Measurements from ENCODE around the gene PNMA5. TPM values are rescaled to one million over a fixed set of nuclear protein-coding genes. Genes with fewer than 3 reads are reported as not detected.
"Not testable (repeated sequence)": the region's sequence is repeated elsewhere in the genome, so short reads cannot be mapped to it uniquely, and the experiment has no call there.

Gene PNMA5
- total RNA-seq: not detected in 2 replicates

DNA sequence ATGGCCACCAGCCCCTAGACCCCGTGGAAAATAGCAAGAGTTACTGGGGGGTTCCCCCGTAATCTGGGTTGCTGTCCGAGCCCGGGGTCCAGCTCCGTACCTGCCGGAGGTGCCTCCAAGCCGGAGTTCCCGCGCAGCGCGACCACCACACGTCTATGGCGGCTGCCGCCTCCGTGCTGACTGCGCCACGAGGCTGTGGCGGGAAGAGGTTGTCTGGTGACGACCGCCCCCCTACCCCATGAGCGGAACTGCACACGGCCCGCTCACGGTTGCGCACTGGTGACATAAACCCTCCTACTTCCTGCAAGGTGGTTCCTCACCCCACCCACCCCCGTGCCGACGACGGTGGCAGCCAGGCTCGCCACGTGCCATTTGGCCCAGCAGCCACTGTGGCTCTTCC is at the start of gene PNMA5:
Gene PNMA5, minus strand, starts transcription at position 184 of the 400 bp plus-strand sequence. CDS start 2,518 bp downstream, outside the sequence.
- H3K4me1 Mint-ChIP-seq: peaks cover 18% of the 10 kb centered on the region
- no peaks in the 10 kb centered on the region for H3K27me3 Mint-ChIP-seq
- intact Hi-C loops (cut with micrococcal nuclease): no loop called here
- no peaks in the 10 kb centered on the region for H3K9me3 Mint-ChIP-seq
- DNase-seq: no peak
- no peaks in the 10 kb centered on the region for H3K36me3 Mint-ChIP-seq (ENCODE audit: low read depth)
- H3K27ac Mint-ChIP-seq: no peak within 1 kb of the TSS
- H3K4me3 Mint-ChIP-seq: no peak within 1 kb of the TSS

DNA sequence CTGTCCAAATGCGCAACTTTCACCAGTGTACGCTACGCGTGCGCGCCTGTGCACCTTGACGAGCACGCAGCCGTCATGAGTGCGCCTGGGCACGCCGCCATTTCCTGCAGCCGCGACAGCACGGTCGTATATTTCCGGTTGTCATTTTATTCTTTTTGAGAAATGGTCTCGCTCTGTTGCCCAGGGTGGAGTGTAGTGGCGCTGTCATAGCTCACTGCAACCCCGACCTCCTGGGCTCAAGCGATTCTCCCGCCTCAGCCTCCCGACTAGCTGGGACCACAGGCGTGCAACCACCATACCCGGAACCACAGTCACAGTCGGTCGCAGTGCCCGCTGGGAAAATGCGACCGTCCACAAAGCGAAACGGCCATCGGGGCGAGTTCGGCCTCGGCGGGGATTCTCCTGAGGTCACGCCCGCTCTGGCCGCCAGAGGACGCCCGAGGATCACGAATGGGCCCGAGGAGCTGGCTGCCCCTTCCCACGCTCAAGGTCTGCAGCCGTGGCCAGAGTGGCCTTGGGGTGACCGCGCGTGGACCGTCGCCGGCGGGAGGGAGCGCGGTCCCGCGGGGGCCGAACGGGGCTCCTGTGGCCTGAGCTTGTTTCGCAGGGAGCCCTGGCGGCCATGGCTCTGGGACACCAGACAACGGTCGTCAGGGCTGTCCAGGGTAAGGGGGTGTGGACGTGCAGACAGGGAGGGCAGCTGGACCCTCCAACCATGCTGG is 38.6 kb upstream of the PNMA5 start:
- H3K9me3 Mint-ChIP-seq: no peaks in the 10 kb centered on the region
- intact Hi-C loops (cut with micrococcal nuclease): loop anchor here (1.0 to 10.0 kb wide), 3 partner anchors 73 to 632 kb away; no protein-coding TSS in a partner anchor
- DNase-seq: peak; percentile 90
- H3K4me1 Mint-ChIP-seq: peaks cover 4% of the 10 kb centered on the region
- H3K27ac Mint-ChIP-seq: peak overlapping the region; percentile 85
- H3K36me3 Mint-ChIP-seq (ENCODE audit: low read depth): no peaks in the 10 kb centered on the region
- H3K27me3 Mint-ChIP-seq: no peaks in the 10 kb centered on the region
- H3K4me3 Mint-ChIP-seq: peak overlapping the region; percentile 86

DNA sequence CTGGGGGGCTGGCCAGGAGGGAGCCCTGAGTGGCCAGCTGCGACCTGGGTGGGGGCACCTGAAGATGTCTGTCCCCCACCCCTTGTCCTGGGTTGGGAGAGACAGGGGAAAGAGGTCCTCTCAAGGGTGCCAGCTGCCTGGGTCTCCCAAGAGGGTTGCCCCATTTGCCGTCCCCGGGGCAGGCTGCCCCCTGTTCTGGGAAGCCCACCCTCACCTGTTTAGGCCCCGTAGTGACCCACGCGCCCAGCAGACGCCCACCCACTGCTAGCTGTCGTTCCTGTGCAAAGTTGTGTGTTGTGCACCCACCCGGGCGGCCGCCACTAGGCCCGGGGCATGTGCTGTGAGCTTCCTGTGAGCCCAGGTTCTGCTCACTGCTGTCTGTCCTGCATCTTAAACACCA is 36.9 kb upstream of the PNMA5 start:
- Mint-ChIP-seq H3K4me1 (peaks cover 4% of the 10 kb centered on the region), H3K27me3 (no peaks in the 10 kb centered on the region), H3K4me3 (no peak overlapping the region), H3K9me3 (no peaks in the 10 kb centered on the region), H3K36me3 (ENCODE audit: low read depth) (no peaks in the 10 kb centered on the region), H3K27ac (no peak overlapping the region)
- intact Hi-C loops (cut with micrococcal nuclease): loop anchor here (10.0 kb wide), 1 partner anchor 634 kb away; no protein-coding TSS in a partner anchor
- DNase-seq: no peak

DNA sequence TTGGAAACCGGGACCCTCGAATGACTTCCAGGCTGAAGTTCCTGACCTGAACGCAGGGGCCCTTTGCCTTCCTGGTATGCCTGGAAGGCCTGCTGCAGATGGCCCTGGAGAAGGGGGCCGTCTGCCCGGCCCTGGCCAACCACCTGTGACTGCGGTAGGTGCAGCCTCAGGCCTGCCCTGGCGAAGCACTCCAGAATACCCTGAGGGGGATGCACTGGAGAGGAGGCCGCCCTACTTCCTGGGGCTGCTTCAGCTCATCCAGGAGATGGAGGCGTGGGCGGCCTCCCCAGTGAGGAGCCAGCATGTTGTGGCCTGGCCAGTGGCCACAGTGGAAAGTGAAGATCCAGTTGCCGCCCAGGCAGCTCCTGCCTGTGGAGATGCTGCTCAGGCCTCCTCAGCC is 36.0 kb upstream of the PNMA5 start:
- Mint-ChIP-seq H3K27me3 (no peaks in the 10 kb centered on the region), H3K4me1 (peaks cover 4% of the 10 kb centered on the region), H3K4me3 (no peak overlapping the region), H3K9me3 (no peaks in the 10 kb centered on the region), H3K36me3 (ENCODE audit: low read depth) (no peaks in the 10 kb centered on the region), H3K27ac (no peak overlapping the region)
- intact Hi-C loops (cut with micrococcal nuclease): loop anchor here (10.0 kb wide), 1 partner anchor 635 kb away; no protein-coding TSS in a partner anchor
- DNase-seq: no peak

DNA sequence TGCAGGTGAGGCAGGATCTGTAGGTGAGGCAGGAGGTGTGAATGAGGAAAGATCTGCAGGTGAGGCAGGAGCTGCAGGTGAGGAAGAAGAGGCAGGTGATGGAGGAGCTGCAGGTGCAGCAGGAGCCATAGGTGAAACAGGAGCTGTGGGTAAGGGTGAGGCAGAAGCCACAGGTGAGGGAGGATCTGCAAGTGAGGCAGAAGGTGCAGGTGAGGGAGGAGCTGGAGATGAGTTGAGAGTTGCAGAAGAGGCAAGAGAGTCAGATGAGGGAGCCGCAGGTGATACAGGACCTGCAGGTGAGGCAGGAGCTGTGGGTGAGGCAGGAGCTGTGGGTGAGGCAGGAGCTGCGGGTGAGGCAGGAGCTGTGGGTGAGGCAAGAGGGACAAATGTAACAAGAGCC is 35.2 kb upstream of the PNMA5 start:
- H3K4me3 Mint-ChIP-seq: no peak overlapping the region
- H3K9me3 Mint-ChIP-seq: no peaks in the 10 kb centered on the region
- no peaks in the 10 kb centered on the region for H3K27me3 Mint-ChIP-seq
- no peak overlapping the region for H3K27ac Mint-ChIP-seq
- H3K4me1 Mint-ChIP-seq: peaks cover 4% of the 10 kb centered on the region
- no peak for DNase-seq
- intact Hi-C loops (cut with micrococcal nuclease): no loop called here
- H3K36me3 Mint-ChIP-seq (ENCODE audit: low read depth): no peaks in the 10 kb centered on the region

DNA sequence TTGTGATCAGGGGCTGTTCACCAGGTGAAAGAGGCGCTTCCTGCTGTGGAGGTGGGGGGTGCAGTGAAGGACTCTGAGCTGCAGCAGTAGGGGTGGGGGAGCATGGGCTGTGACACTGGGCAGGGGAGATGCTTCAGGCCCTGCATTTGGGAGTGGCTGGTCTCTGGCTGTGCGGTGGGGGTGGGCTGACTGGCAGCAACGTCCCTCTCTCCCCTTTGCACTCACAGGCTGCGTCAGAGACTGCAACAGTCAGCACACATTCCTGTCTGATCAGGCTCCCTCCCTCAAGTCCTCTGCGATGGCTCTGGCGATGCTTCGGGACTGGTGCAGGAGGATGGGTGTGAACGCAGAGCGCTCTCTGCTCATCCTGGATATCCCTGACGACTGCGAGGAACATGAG is 34.6 kb upstream of the PNMA5 start:
- H3K27ac Mint-ChIP-seq; H3K4me3 Mint-ChIP-seq; DNase-seq; H3K36me3 Mint-ChIP-seq (ENCODE audit: low read depth); H3K4me1 Mint-ChIP-seq; intact Hi-C loops (cut with micrococcal nuclease); H3K9me3 Mint-ChIP-seq; H3K27me3 Mint-ChIP-seq: not testable (repeated sequence)

DNA sequence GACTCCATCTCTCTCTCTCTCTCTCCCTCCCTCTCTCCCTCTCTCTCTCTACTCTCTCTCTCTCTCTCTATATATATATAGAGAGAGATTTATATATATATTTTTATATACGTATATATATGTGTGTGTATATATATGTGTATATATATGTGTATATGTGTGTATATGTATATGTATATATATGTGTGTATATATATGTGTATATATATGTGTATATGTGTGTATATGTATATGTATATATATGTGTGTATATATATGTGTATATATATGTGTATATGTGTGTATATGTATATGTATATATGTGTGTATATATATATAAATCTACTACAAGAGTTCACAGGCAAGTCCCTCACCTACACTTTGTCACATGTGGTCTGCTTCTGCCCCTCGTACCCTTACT is 32.6 kb upstream of the PNMA5 start:
- H3K9me3 Mint-ChIP-seq; H3K27ac Mint-ChIP-seq; H3K4me3 Mint-ChIP-seq; H3K27me3 Mint-ChIP-seq; intact Hi-C loops (cut with micrococcal nuclease); H3K4me1 Mint-ChIP-seq; H3K36me3 Mint-ChIP-seq (ENCODE audit: low read depth); DNase-seq: not testable (repeated sequence)

DNA sequence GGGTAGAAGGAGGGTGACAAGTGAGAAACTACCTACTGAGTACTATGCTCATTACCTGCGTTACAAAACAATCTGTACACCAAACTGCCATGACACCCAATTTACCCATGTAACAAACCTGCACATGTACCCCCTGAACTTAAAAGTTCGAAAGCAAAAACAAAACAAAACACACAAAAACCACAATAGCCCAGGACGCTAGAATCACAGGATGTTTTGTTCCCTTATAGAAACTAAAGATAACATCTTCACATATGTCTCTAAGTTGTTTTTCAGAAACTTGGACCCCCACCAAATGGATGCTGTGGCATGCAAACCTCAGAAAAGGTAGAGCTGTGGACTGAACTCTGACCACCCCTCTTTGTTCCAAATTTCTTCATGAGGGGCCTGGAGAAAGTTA is 25.2 kb upstream of the PNMA5 start:
- peak; percentile 63 for DNase-seq
- Mint-ChIP-seq H3K27me3 (peaks cover 17% of the 10 kb centered on the region), H3K4me1 (peaks cover 11% of the 10 kb centered on the region), H3K9me3 (no peaks in the 10 kb centered on the region), H3K4me3 (peak overlapping the region; percentile 32), H3K36me3 (ENCODE audit: low read depth) (no peaks in the 10 kb centered on the region), H3K27ac (no peak overlapping the region)
- intact Hi-C loops (cut with micrococcal nuclease): no loop called here

DNA sequence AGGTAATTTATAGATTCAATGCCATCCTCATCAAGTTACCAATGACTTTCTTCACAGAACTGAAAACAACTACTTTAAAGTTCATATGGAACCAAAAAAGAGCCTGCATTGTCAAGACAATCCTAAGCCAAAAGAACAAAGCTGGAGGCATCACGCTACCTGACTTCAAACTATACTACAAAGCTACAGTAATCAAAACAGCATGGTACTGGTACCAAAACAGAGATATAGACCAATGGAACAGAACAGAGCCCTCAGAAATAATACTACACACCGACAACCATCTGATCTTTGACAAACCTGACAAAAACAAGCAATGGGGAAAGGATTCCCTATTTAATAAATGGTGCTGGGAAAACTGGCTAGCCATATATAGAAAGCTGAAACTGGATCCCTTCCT is 23.3 kb upstream of the PNMA5 start:
- H3K4me3 Mint-ChIP-seq; H3K9me3 Mint-ChIP-seq; DNase-seq; H3K27ac Mint-ChIP-seq; H3K36me3 Mint-ChIP-seq (ENCODE audit: low read depth); intact Hi-C loops (cut with micrococcal nuclease): not testable (repeated sequence)
- Mint-ChIP-seq H3K27me3 (peaks cover 23% of the 10 kb centered on the region), H3K4me1 (peaks cover 11% of the 10 kb centered on the region)

DNA sequence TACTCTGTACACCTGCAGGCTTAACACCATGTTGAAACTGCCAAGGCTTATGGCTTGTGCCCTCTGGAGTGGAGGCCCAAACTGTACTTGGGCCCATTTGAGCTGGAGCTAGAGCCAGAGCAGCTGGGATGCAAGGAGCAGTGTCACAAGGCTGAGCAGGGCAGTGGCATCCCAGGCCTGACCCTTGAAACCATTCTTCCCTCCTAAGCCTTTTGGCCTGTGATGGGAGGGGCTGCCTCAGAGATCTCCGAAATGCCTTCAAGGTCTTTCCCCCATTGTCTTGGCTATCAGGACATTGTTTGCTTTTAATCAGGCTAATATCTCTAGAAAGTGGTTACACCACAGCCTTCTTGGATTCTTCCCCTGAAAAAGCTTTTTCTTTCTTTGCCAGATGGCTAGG is 10.9 kb upstream of the PNMA5 start:
- DNase-seq: no peak
- H3K27ac Mint-ChIP-seq: no peak overlapping the region
- no peaks in the 10 kb centered on the region for H3K4me1 Mint-ChIP-seq
- peaks cover 23% of the 10 kb centered on the region for H3K27me3 Mint-ChIP-seq
- H3K9me3 Mint-ChIP-seq: no peaks in the 10 kb centered on the region
- intact Hi-C loops (cut with micrococcal nuclease): no loop called here
- H3K36me3 Mint-ChIP-seq (ENCODE audit: low read depth): no peaks in the 10 kb centered on the region
- H3K4me3 Mint-ChIP-seq: no peak overlapping the region

DNA sequence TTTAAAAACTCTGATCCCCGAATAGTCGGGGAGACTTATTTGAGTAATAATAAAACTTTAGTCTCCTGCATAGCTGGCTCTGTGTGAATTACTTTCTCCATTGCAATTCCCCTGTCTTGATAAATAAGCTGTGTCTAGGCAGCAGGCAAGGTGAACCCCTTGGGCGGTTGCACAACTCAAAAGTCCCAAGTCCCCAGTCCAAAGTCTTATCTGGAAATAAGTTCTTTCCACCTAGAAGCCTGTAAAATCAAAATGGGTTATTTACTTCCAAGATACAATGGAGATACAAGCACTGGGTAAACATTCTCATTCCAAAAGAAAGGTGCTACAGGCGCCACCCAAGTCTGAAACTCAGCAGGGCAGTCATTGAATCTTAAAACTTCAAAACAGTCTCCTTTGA is 10.1 kb upstream of the PNMA5 start:
- Mint-ChIP-seq H3K4me1 (no peaks in the 10 kb centered on the region), H3K36me3 (ENCODE audit: low read depth) (no peaks in the 10 kb centered on the region), H3K4me3 (no peak overlapping the region), H3K9me3 (no peaks in the 10 kb centered on the region), H3K27me3 (peaks cover 23% of the 10 kb centered on the region), H3K27ac (no peak overlapping the region)
- DNase-seq: no peak
- intact Hi-C loops (cut with micrococcal nuclease): no loop called here

DNA sequence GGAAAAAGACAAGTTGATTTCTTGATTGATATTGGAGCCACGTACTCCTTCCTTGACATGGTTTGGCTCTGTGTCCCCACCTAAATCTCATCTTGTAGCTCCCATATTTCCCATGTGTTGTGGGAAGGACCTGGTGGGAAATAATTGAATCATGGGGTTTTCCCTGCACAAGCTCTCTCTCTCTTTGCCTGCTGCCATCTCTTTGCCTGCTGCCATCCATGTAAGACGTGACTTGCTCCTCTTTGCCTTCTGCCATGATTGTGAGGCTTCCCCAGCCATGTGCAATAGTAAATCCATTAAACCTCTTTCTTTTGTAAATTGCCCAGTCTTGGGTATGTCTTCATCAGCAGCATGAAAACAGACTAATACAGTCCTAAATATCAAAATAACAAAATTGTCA is 8.3 kb upstream of the PNMA5 start:
- H3K36me3 Mint-ChIP-seq (ENCODE audit: low read depth); H3K9me3 Mint-ChIP-seq; H3K4me1 Mint-ChIP-seq; H3K27ac Mint-ChIP-seq; H3K4me3 Mint-ChIP-seq; DNase-seq; intact Hi-C loops (cut with micrococcal nuclease): not testable (repeated sequence)
- peaks cover 14% of the 10 kb centered on the region for H3K27me3 Mint-ChIP-seq

DNA sequence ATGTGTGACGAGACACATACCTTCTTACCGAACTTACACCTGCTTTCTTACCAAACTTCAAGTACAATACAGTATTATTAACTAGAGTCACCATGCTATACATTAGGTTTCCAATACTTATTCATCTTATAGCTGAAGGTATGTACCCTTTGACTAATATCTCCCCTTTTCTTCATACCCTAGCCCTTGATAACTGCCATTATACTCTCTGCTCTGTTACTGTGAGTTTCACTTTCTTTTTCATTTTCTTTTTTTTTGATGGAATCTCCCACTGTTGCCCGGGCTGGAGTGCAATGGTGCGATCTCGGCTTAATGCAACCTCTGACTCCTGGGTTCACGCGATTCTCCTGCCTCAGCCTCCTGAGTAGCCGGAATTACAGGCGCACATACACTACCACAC is 3.4 kb upstream of the PNMA5 start:
- intact Hi-C loops (cut with micrococcal nuclease): no loop called here
- Mint-ChIP-seq H3K4me3 (no peak overlapping the region), H3K27me3 (peaks cover 3% of the 10 kb centered on the region)

DNA sequence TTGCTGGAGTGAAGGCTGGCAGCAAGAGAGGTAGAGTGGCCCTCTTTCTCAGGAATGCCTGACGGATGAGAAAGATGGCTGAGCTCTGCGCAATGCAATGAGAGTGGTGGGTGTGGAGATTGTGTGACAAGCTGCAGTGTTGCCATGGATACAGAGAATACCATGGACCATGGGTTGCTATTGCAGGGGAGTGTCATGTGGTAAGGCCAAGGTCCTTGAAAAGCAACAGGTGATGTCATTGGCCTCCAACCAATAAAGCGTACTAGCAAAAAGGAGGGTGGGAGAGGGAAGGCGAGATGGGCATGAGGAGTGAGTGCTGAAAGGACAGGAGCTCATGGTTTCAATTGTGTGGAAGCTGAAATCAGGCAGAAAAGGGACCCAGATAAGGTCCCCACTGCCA is 1.8 kb downstream of the PNMA5 start:
- H3K9me3 Mint-ChIP-seq: no peaks in the 10 kb centered on the region
- H3K27ac Mint-ChIP-seq: no peak overlapping the region
- peaks cover 17% of the 10 kb centered on the region for H3K4me1 Mint-ChIP-seq
- H3K36me3 Mint-ChIP-seq (ENCODE audit: low read depth): no peaks in the 10 kb centered on the region
- no peak for DNase-seq
- H3K27me3 Mint-ChIP-seq: no peaks in the 10 kb centered on the region
- intact Hi-C loops (cut with micrococcal nuclease): no loop called here
- H3K4me3 Mint-ChIP-seq: no peak overlapping the region

More for the DNA sequence above, 3.4 kb upstream of the PNMA5 start:
- H3K9me3 Mint-ChIP-seq: no peaks in the 10 kb centered on the region
- no peaks in the 10 kb centered on the region for H3K36me3 Mint-ChIP-seq (ENCODE audit: low read depth)
- no peak overlapping the region for H3K27ac Mint-ChIP-seq
- no peak for DNase-seq
- peaks cover 5% of the 10 kb centered on the region for H3K4me1 Mint-ChIP-seq

DNA sequence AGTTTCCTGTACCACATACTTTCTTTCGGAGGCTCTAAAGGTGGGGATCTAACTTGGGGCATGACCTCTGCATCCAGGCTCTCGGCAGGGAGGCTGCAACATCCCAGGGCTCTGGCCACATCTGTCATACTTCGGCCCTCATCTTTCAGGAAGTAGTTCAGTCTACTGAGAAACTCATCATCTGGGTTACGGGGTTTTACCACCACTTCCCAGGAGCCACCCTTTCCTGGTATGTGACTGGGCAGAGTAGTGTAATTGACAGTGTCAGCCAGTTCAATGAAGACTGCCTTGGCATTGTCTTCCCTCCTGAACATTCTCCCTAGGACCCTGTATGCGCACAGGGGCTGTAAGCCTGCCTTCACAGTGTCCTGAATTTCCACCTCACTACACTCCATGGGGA is 2.8 kb downstream of the PNMA5 start:
- peak; percentile 55 for DNase-seq
- peak overlapping the region; percentile 81 for H3K27ac Mint-ChIP-seq
- H3K27me3 Mint-ChIP-seq: no peaks in the 10 kb centered on the region
- H3K4me1 Mint-ChIP-seq: peaks cover 17% of the 10 kb centered on the region
- intact Hi-C loops (cut with micrococcal nuclease): no loop called here
- H3K36me3 Mint-ChIP-seq (ENCODE audit: low read depth): no peaks in the 10 kb centered on the region
- H3K9me3 Mint-ChIP-seq: no peaks in the 10 kb centered on the region
- no peak overlapping the region for H3K4me3 Mint-ChIP-seq
